K562 (cell line): ENCODE data around the gene PPIL6.

Source experiments
- JUNB ChIP-seq: fragments of 450-650 bp; formaldehyde crosslinking; conservative IDR thresholded peaks from 2 replicates; pipeline ENCODE4 v1.4.0; 2020; ENCODE audit warnings: mild to moderate bottlenecking
- JUND ChIP-seq, 2 experiments: IDR thresholded peaks; 2 replicates in 1 of 2; 3 replicates in 1 of 2; pipeline ENCODE4 v1.6.1; 2011; ENCODE audit warnings: borderline replicate concordance in 2 of 2, low read depth in 2 of 2, low read length in 2 of 2, improper control_type of control experiment in 1 of 2, missing biosample characterization in 1 of 2, missing genetic modification characterization in 1 of 2, missing genetic modification reagents in 1 of 2
- MYBL2 ChIP-seq, 2 experiments: fragments of 450-650 bp in 1 of 2; sonication (generic) in 1 of 2; formaldehyde crosslinking in 1 of 2; IDR thresholded peaks; 2 replicates each; pipeline versions ENCODE4 v1.6.1 to v1.8.1; 2017 to 2022; ENCODE audit warnings: borderline replicate concordance in 1 of 2, inconsistent platforms in 1 of 2, low read depth in 1 of 2, mild to moderate bottlenecking in 1 of 2, missing genetic modification reagents in 1 of 2, moderate library complexity in 1 of 2
- POLR2A ChIP-seq: fragments of 450-650 bp; conservative IDR thresholded peaks from 2 replicates; pipeline ENCODE4 v1.6.1; 2016
- SAFB2 ChIP-seq: fragments of 200-400 bp; formaldehyde crosslinking; IDR thresholded peaks from 2 replicates; pipeline ENCODE4 v1.6.1; 2018; ENCODE audit warnings: borderline replicate concordance, low read length, low read depth, moderate library complexity; ENCODE audit not compliant: severe bottlenecking
- ZNF174 ChIP-seq: fragments of 250-450 bp; sonication (Bioruptor Pico); IDR thresholded peaks from 2 replicates; pipeline ENCODE4 v1.4.0; 2020; ENCODE audit warnings: mild to moderate bottlenecking
- TF ChIP-seq, protein P1 (sequence below), 3 experiments: IDR thresholded peaks in 2 of 3; conservative IDR thresholded peaks in 1 of 3; 2 replicates each; pipeline ENCODE4 v1.5.1; 2011 to 2012; ENCODE audit warnings: low read length in 3 of 3, mild to moderate bottlenecking in 3 of 3, control low read depth in 2 of 3, improper control_type of control experiment in 1 of 3, inconsistent platforms in 1 of 3, low read depth in 1 of 3, mixed read lengths in 1 of 3, moderate library complexity in 1 of 3; ENCODE audit not compliant: insufficient read depth in 2 of 3
- TF ChIP-seq, protein P2 (sequence below): sonication (generic); formaldehyde crosslinking; IDR thresholded peaks from 2 replicates; pipeline ENCODE4 v1.8.1; 2022; ENCODE audit warnings: missing genetic modification reagents

DNA sequence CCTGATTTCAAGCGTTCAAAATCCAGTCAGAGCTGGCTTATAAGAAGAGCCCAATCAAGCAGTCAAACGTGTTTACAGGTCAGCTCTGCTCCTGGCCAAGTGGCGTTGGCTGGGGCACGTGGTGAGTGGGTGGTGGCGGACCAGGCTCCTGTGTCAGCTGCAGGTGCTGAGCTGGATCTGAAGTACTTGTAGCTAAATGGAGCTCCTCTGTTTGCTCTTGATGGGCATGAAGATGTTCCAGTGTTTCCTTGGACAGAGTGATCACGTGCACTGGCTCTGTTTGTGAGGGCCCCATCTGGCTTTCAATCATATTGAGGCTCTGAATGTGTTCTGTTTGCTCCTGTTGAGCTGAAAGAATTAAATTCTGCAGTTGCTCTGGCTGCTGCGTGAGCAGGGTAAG lies 25.3 kb upstream of the PPIL6 start:
- no peak for TF ChIP-seq JUNB
- no peak for TF ChIP-seq SAFB2
- TF ChIP-seq POLR2A, result no peak
- TF ChIP-seq JUND (IDR thresholded peaks at IDR 0.05; ENCODE audit: borderline replicate concordance, low read depth, low read length), result no peak
- TF ChIP-seq JUND (tag; IDR thresholded peaks at IDR 0.05; ENCODE audit: borderline replicate concordance, low read depth, low read length), result no peak
- TF ChIP-seq, protein P1, sequence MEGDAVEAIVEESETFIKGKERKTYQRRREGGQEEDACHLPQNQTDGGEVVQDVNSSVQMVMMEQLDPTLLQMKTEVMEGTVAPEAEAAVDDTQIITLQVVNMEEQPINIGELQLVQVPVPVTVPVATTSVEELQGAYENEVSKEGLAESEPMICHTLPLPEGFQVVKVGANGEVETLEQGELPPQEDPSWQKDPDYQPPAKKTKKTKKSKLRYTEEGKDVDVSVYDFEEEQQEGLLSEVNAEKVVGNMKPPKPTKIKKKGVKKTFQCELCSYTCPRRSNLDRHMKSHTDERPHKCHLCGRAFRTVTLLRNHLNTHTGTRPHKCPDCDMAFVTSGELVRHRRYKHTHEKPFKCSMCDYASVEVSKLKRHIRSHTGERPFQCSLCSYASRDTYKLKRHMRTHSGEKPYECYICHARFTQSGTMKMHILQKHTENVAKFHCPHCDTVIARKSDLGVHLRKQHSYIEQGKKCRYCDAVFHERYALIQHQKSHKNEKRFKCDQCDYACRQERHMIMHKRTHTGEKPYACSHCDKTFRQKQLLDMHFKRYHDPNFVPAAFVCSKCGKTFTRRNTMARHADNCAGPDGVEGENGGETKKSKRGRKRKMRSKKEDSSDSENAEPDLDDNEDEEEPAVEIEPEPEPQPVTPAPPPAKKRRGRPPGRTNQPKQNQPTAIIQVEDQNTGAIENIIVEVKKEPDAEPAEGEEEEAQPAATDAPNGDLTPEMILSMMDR (IDR thresholded peaks at IDR 0.05 in 2 of 3, conservative IDR thresholded peaks at IDR 0.05 in 1 of 3; ENCODE audit: insufficient read depth in 2 of 3, low read depth in 1 of 3, low read length in 3 of 3), result no peak
- TF ChIP-seq ZNF174 (CRISPR knock-in tag), result no peak
- TF ChIP-seq MYBL2 (IDR thresholded peaks at IDR 0.05; ENCODE audit: low read depth), result no peak
- TF ChIP-seq MYBL2 (CRISPR knock-in tag; IDR thresholded peaks at IDR 0.05; ENCODE audit: borderline replicate concordance), result no peak
- TF ChIP-seq, protein P2, sequence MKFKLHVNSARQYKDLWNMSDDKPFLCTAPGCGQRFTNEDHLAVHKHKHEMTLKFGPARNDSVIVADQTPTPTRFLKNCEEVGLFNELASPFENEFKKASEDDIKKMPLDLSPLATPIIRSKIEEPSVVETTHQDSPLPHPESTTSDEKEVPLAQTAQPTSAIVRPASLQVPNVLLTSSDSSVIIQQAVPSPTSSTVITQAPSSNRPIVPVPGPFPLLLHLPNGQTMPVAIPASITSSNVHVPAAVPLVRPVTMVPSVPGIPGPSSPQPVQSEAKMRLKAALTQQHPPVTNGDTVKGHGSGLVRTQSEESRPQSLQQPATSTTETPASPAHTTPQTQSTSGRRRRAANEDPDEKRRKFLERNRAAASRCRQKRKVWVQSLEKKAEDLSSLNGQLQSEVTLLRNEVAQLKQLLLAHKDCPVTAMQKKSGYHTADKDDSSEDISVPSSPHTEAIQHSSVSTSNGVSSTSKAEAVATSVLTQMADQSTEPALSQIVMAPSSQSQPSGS (CRISPR knock-in tag), result no peak
